Epithelial cell of esophagus (primary cell): ENCODE data around the gene TEX36.

Experiments
- DNase-seq: peaks from one replicate; pipeline ENCODE4 v3.0.0; 2010; ENCODE audit warnings: low read depth
- H3K4me3 ChIP-seq: 2 replicates; pipeline ENCODE4 v1.5.1; 2011; ENCODE audit warnings: mild to moderate bottlenecking, low read length, control low read depth
- TF ChIP-seq, protein P1 (sequence below): IDR thresholded peaks from 2 replicates; pipeline ENCODE4 v1.5.1; 2011; ENCODE audit warnings: low read depth, mild to moderate bottlenecking, low read length, control low read depth, inconsistent platforms; ENCODE audit not compliant: insufficient read depth; ENCODE audit errors: missing control alignments

TEX36 gene, protein sequence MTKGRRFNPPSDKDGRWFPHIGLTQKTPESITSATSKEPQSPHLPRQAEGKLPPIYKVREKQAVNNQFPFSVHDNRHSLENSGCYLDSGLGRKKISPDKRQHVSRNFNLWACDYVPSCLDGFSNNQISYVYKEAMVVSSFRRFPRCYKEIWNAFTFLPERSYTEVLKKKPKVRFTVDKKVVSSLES

DNA sequence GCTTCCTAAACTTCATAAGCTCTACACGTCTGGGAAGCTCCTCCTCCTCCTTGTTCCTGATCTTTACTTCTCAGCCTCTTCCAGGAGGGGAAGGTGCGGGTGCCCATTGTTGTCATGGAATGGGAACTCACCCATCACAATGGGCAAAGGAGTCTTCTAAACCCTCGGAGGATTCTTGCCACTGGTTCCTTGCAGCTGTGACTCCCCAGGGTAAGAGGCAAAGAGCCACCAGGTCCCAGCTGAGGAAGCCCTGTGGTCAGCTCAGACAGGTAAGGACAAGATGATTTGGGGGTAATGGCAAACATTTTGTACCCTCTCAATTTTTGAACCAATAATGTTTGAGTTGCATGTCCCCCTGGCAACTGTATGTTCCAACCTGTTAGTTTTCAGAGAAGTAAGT lies at the start of gene TEX36:
Gene TEX36 (minus strand): TSS at position 101 of the 400 bp plus-strand sequence. CDS start 174 bp downstream, outside the sequence.
- no peak within 1 kb of the TSS for H3K4me3 ChIP-seq
- TF ChIP-seq, protein P1, sequence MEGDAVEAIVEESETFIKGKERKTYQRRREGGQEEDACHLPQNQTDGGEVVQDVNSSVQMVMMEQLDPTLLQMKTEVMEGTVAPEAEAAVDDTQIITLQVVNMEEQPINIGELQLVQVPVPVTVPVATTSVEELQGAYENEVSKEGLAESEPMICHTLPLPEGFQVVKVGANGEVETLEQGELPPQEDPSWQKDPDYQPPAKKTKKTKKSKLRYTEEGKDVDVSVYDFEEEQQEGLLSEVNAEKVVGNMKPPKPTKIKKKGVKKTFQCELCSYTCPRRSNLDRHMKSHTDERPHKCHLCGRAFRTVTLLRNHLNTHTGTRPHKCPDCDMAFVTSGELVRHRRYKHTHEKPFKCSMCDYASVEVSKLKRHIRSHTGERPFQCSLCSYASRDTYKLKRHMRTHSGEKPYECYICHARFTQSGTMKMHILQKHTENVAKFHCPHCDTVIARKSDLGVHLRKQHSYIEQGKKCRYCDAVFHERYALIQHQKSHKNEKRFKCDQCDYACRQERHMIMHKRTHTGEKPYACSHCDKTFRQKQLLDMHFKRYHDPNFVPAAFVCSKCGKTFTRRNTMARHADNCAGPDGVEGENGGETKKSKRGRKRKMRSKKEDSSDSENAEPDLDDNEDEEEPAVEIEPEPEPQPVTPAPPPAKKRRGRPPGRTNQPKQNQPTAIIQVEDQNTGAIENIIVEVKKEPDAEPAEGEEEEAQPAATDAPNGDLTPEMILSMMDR = no peak
- no peak for DNase-seq

GRCh38 chr10:125727436-125727835 lies 44.5 kb upstream of the TEX36 start:
- TF ChIP-seq, protein P1 = no peak
- H3K4me3 ChIP-seq = no peak overlapping the region
- DNase-seq = no peak

DNA sequence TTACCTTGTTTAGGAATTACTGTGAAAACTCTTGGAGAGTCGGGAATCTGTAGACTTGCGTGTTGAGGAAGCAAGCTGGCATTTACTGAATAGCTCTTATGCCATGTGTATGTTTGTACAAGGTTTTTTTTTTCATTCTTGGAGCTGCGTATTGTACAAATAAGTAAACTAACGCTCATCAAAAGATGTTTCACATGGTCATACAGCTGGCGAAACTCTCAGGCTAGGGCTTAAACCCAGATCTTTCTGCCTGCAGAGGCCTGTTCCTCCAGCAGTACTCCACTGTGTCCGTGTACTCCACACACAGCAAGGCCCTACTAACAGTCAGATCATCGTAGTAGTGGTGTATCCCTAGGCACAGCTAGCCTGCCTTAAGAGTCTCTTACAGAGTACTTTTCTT lies 44.0 kb upstream of the TEX36 start:
- H3K4me3 ChIP-seq = no peak overlapping the region
- TF ChIP-seq, protein P1 = no peak
- DNase-seq = no peak

DNA sequence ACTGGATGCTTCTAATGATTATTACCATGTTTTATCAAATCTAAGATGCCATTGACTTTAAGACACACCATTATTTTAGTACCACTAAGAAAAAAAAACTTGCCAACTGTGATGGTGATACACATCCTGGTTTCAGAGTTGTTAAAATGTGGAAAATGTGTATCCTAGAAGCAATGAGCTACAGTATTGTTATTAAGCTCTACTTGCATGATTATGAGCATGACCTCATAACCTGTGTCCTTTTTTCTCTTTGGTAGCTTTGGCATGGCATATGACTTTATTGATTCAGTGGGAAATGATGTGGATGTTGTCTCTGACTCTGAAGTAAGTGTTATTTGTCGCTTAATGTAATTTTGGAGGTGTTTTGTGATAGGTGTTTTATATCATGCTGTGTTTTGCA lies 39.8 kb upstream of the TEX36 start:
- no peak overlapping the region for H3K4me3 ChIP-seq
- no peak for DNase-seq
- TF ChIP-seq, protein P1 = no peak

- TF ChIP-seq, protein P1 = no peak
These were observed 38.1 kb upstream of the TEX36 start for GRCh38 chr10:125721035-125721434.

DNA sequence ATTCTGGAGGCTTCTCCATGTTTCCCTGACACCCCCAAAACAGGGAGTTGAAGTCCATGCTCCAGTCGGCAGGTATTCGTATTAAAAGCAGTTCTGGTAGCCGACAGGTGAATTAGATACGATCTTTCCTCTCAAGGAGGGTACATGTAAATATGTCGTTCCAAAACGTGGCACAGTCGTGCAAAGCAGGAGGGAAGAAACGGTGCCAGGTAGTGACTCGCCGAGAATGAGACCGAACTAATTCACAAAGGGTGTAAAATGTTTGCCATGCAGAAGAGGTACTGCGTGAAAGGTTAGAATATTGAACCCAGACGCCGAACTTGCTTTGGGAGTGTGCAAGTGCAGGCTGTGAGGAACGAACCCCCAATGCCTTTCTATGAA lies 37.0 kb upstream of the TEX36 start:
- TF ChIP-seq, protein P1 = no peak
- peak overlapping the region; percentile 88 for H3K4me3 ChIP-seq
- DNase-seq = no peak

More at GRCh38 chr10:125721035-125721434, 38.1 kb upstream of the TEX36 start:
- DNase-seq = no peak
- no peak overlapping the region for H3K4me3 ChIP-seq
